H1 (cell line): ENCODE results near the gene YTHDC2. TPM values are rescaled to one million over a fixed set of nuclear protein-coding genes. Genes with fewer than 3 reads are reported as not detected.

ENCODE experiments used
- CTCF ChIA-PET: fragments of 300-600 bp; sonication (Branson Sonifier 250); formaldehyde crosslinking; loops from one replicate; lab custom pipeline; 2021; ENCODE audit not compliant: partially characterized antibody; lab: Charles Lee
- POLR2A ChIA-PET: fragments of 300-600 bp; sonication (Branson Sonifier 250); formaldehyde crosslinking; loops from one replicate; lab custom pipeline; 2021; ENCODE audit warnings: inconsistent platforms; ENCODE audit not compliant: partially characterized antibody; lab: Charles Lee
- DNase-seq, 2 experiments: peaks; one replicate each; pipeline versions ENCODE4 v3.0.0 to v3.0.0-alpha.2; 2010 to 2022; ENCODE audit warnings: low spot score in 2 of 2, low read depth in 1 of 2, mixed read lengths in 1 of 2
- FAIRE-seq: peaks from 2 replicates; lab custom pipeline; 2011; peaks lifted over from hg19 to GRCh38; lab: Jason Lieb, UNC
- H2AFZ ChIP-seq: 2 replicates; pipeline ENCODE4 v1.8.1; 2012; ENCODE audit warnings: low read length, inconsistent platforms
- H2AK5ac ChIP-seq: 2 replicates; pipeline ENCODE4 v1.6.1; 2013; ENCODE audit warnings: low read depth, low read length
- H2BK120ac ChIP-seq: replicated peaks from 2 replicates; pipeline ENCODE3; 2013; ENCODE audit warnings: low read depth, low read length, inconsistent platforms
- H2BK12ac ChIP-seq: 2 replicates; pipeline ENCODE4 v1.6.1; 2013; ENCODE audit warnings: low read depth, low read length
- H2BK15ac ChIP-seq: 2 replicates; pipeline ENCODE4 v1.6.1; 2013; ENCODE audit warnings: low read length
- H2BK20ac ChIP-seq: 2 replicates; pipeline ENCODE4 v1.6.1; 2013; ENCODE audit warnings: low read length
- H2BK5ac ChIP-seq: 2 replicates; pipeline ENCODE4 v1.6.1; 2013; ENCODE audit warnings: low read depth, low read length
- H3K14ac ChIP-seq: 2 replicates; pipeline ENCODE4 v1.6.1; 2013; ENCODE audit warnings: inconsistent platforms; ENCODE audit not compliant: insufficient read length
- H3K18ac ChIP-seq: 2 replicates; pipeline ENCODE4 v1.6.1; 2013; ENCODE audit warnings: low read length; ENCODE audit errors: extremely low read depth
- H3K23ac ChIP-seq: 2 replicates; pipeline ENCODE4 v1.6.1; 2013; ENCODE audit warnings: inconsistent platforms; ENCODE audit not compliant: insufficient read length
- H3K23me2 ChIP-seq: 2 replicates; pipeline ENCODE4 v1.6.1; 2013; ENCODE audit warnings: low read depth, low read length
- H3K27ac ChIP-seq: 2 replicates; pipeline ENCODE4 v1.6.1; 2011; ENCODE audit warnings: low read depth, low read length, inconsistent platforms
- H3K27me3 ChIP-seq, 4 experiments: replicated peaks in 1 of 4; 1 replicate in 1 of 4; 2 replicates in 3 of 4; pipeline versions ENCODE4 v1.6.1 to v1.8.1; 2011 to 2013; ENCODE audit warnings: low read length in 3 of 4, mild to moderate bottlenecking in 3 of 4, inconsistent platforms in 2 of 4, mixed read lengths in 2 of 4, moderate library complexity in 1 of 4; ENCODE audit not compliant: control insufficient read depth in 3 of 4, insufficient read depth in 3 of 4; ENCODE audit errors: extremely low read depth in 1 of 4
- H3K36me3 ChIP-seq, 4 experiments: 2 replicates each; pipeline versions ENCODE4 v1.6.1 to v1.8.1; 2011 to 2013; ENCODE audit warnings: mild to moderate bottlenecking in 4 of 4, low read length in 3 of 4, moderate library complexity in 2 of 4, control low read depth in 1 of 4, inconsistent platforms in 1 of 4; ENCODE audit not compliant: insufficient read depth in 4 of 4, control insufficient read depth in 2 of 4
- H3K4ac ChIP-seq: replicated peaks from 2 replicates; pipeline ENCODE3; 2013; ENCODE audit warnings: low read length, low read depth, mixed read lengths, inconsistent platforms; ENCODE audit not compliant: insufficient read length
- H3K4me1 ChIP-seq, 4 experiments: replicated peaks in 1 of 4; 1 replicate in 1 of 4; 2 replicates in 3 of 4; pipeline versions ENCODE4 v1.6.1 to v1.8.1; 2011 to 2013; ENCODE audit warnings: low read length in 3 of 4, inconsistent platforms in 2 of 4, mixed read lengths in 1 of 4; ENCODE audit not compliant: insufficient read depth in 4 of 4, control insufficient read depth in 3 of 4
- H3K4me2 ChIP-seq, 2 experiments: 2 replicates each; pipeline versions ENCODE4 v1.6.1 to v1.8.1; 2011 to 2013; ENCODE audit warnings: low read depth in 2 of 2, low read length in 2 of 2, control low read depth in 1 of 2, inconsistent platforms in 1 of 2, mild to moderate bottlenecking in 1 of 2; ENCODE audit not compliant: insufficient read depth in 1 of 2
- H3K4me3 ChIP-seq, 4 experiments: fragments of 200-600, 300-600 bp in 1 of 4; sonication (generic), shearing (Covaris generic), sonication (Bioruptor Twin) in 1 of 4; 2 replicates each; pipeline versions ENCODE4 v1.5.1 to v1.8.1; 2011 to 2016; ENCODE audit warnings: low read length in 4 of 4, low read depth in 3 of 4, control low read depth in 2 of 4, inconsistent platforms in 2 of 4, mild to moderate bottlenecking in 2 of 4, mixed read lengths in 1 of 4, moderate library complexity in 1 of 4; ENCODE audit not compliant: insufficient read depth in 2 of 4; ENCODE audit errors: extremely low read depth in 1 of 4
- H3K56ac ChIP-seq: replicated peaks from 2 replicates; pipeline ENCODE3; 2013; ENCODE audit warnings: low read depth, mild to moderate bottlenecking, mixed read lengths, low read length, inconsistent platforms; ENCODE audit not compliant: insufficient read length
- H3K79me1 ChIP-seq: 2 replicates; pipeline ENCODE4 v1.6.1; 2013; ENCODE audit warnings: low read depth, low read length, control low read depth
- H3K79me2 ChIP-seq, 2 experiments: 2 replicates each; pipeline versions ENCODE4 v1.6.1 to v1.8.1; 2012 to 2013; ENCODE audit warnings: low read length in 2 of 2, mild to moderate bottlenecking in 2 of 2, inconsistent platforms in 1 of 2; ENCODE audit not compliant: insufficient read depth in 2 of 2, control insufficient read depth in 1 of 2
- H3K9ac ChIP-seq, 4 experiments: replicated peaks in 1 of 4; 1 replicate in 1 of 4; 2 replicates in 3 of 4; pipeline versions ENCODE4 v1.6.1 to v1.8.1; 2011 to 2013; ENCODE audit warnings: low read depth in 3 of 4, low read length in 3 of 4, control low read depth in 2 of 4, mild to moderate bottlenecking in 2 of 4, moderate library complexity in 2 of 4, inconsistent platforms in 1 of 4; ENCODE audit errors: extremely low read depth in 1 of 4
- H3K9me3 ChIP-seq, 2 experiments: 2 replicates each; pipeline versions ENCODE4 v1.6.1 to v1.8.1; 2012 to 2013; ENCODE audit warnings: mild to moderate bottlenecking in 2 of 2, moderate library complexity in 2 of 2, control low read depth in 1 of 2, inconsistent platforms in 1 of 2, low read depth in 1 of 2, low read length in 1 of 2, mixed read lengths in 1 of 2; ENCODE audit not compliant: insufficient read depth in 2 of 2
- H4K20me1 ChIP-seq, 2 experiments: replicated peaks in 1 of 2; 2 replicates each; pipeline versions ENCODE3 to v1.8.1; 2011 to 2013; ENCODE audit warnings: inconsistent platforms in 2 of 2, low read length in 2 of 2, mild to moderate bottlenecking in 1 of 2; ENCODE audit not compliant: insufficient read depth in 2 of 2, control insufficient read depth in 1 of 2
- H4K5ac ChIP-seq: 2 replicates; pipeline ENCODE4 v1.6.1; 2013; ENCODE audit warnings: low read length, low read depth, mixed read lengths, inconsistent platforms; ENCODE audit not compliant: insufficient read length
- H4K8ac ChIP-seq: 2 replicates; pipeline ENCODE4 v1.8.0; 2013; ENCODE audit warnings: mild to moderate bottlenecking, moderate library complexity, low read length, inconsistent platforms; ENCODE audit not compliant: insufficient read depth; ENCODE audit errors: extremely low read depth
- H4K91ac ChIP-seq: replicated peaks from 2 replicates; pipeline ENCODE3; 2013; ENCODE audit warnings: low read length, mixed read lengths, inconsistent platforms; ENCODE audit not compliant: insufficient read length
- BACH1 ChIP-seq: IDR thresholded peaks from 2 replicates; pipeline ENCODE4 v1.6.1; 2012; ENCODE audit warnings: low read length, improper control_type of control experiment
- CEBPB ChIP-seq: IDR thresholded peaks from 2 replicates; pipeline ENCODE4 v1.6.1; 2012; ENCODE audit warnings: low read depth, low read length
- EP300 ChIP-seq, 2 experiments: IDR thresholded peaks; 1 replicate in 1 of 2; 2 replicates in 1 of 2; pipeline ENCODE4 v1.6.1; 2011 to 2012; ENCODE audit warnings: low read depth in 2 of 2, low read length in 2 of 2, mild to moderate bottlenecking in 2 of 2, borderline replicate concordance in 1 of 2, inconsistent platforms in 1 of 2, moderate library complexity in 1 of 2
- JUN ChIP-seq: IDR thresholded peaks from 2 replicates; pipeline ENCODE4 v1.6.1; 2011; ENCODE audit warnings: low read depth, mild to moderate bottlenecking, improper control_type of control experiment, low read length
- MAFK ChIP-seq: IDR thresholded peaks from 2 replicates; pipeline ENCODE4 v1.6.1; 2012; ENCODE audit warnings: low read depth, mild to moderate bottlenecking, improper control_type of control experiment, low read length
- PHF8 ChIP-seq: fragments of 200-600 bp; sonication (generic); conservative IDR thresholded peaks from 2 replicates; pipeline ENCODE4 v1.7.1; 2012; ENCODE audit warnings: low read depth, mild to moderate bottlenecking, inconsistent platforms, low read length, moderate library complexity
- RFX5 ChIP-seq: IDR thresholded peaks from 2 replicates; pipeline ENCODE4 v1.6.1; 2011; ENCODE audit warnings: low read depth, low read length, improper control_type of control experiment, borderline replicate concordance
- SAP30 ChIP-seq: fragments of 300-600 bp; sonication (generic); IDR thresholded peaks from 2 replicates; pipeline ENCODE4 v1.7.1; 2012; ENCODE audit warnings: low read length, moderate library complexity, mild to moderate bottlenecking, inconsistent platforms; ENCODE audit not compliant: insufficient read depth, insufficient replicate concordance
- SUZ12 ChIP-seq: fragments of 200-600 bp; sonication (generic); IDR thresholded peaks from 2 replicates; pipeline ENCODE4 v1.6.1; 2012; ENCODE audit warnings: mild to moderate bottlenecking, inconsistent platforms, low read length, moderate library complexity, mixed read lengths
- TBP ChIP-seq: IDR thresholded peaks from 2 replicates; pipeline ENCODE4 v1.6.1; 2011; ENCODE audit warnings: low read depth, low read length, improper control_type of control experiment
- WGBS, 2 experiments: shearing (Covaris generic) in 1 of 2; methylation state at CpG; one replicate each; pipeline versions ENCODE4 v1.1.6 to v1.1.7; 2013 to 2015; ENCODE audit warnings: low lambda C conversion rate in 2 of 2, mixed read lengths in 2 of 2, inconsistent platforms in 1 of 2, low coverage in 1 of 2, missing lambda C conversion rate in 1 of 2; ENCODE audit not compliant: insufficient replicate concordance in 2 of 2, insufficient coverage in 1 of 2, insufficient read length in 1 of 2; ENCODE audit errors: extremely low coverage in 1 of 2, missing lambda C conversion rate in 1 of 2; 5-methylcytosine and 5-hydroxymethylcytosine counted together
- polyA plus RNA-seq, 7 experiments: library from polyadenylated mRNA; depleted of rRNA in 3 of 7; stranded (reverse) in 5 of 7; unstranded in 2 of 7; fragments of >200 nt in 5 of 7; fragments of 200-250 nt in 2 of 7; gene quantifications; 1 replicate in 5 of 7; 2 replicates in 1 of 7; 4 replicates in 1 of 7; pipeline versions ENCODE4 v1.2.1 to v1.2.3, GENCODE V29; 2011 to 2013; ENCODE audit warnings: missing spikeins in 2 of 7, mixed read lengths in 2 of 7
- total RNA-seq: library from RNA; stranded (reverse); fragmentation: NEBNext Ultra II Directional; extraction: Animal tissue kit (Norgen Biotek cat#: 25700); gene quantifications from 2 replicates; pipeline ENCODE4 v1.2.1, GENCODE V29; 2021
- TF ChIP-seq, protein P1 (sequence below): IDR thresholded peaks from 2 replicates; pipeline ENCODE4 v1.6.1; 2011; ENCODE audit warnings: low read length, improper control_type of control experiment
- TF ChIP-seq, protein P2 (sequence below): IDR thresholded peaks from 2 replicates; pipeline ENCODE4 v1.6.1; 2012; ENCODE audit warnings: inconsistent platforms

YTHDC2 gene
- total and polyA plus RNA-seq, 2 of the 8 experiments (the other 6 are each of a cell fraction or from before 2014, with no cell fraction given), result 4.3 to 20.1 TPM

- H3K4ac ChIP-seq, result no peak overlapping the region
- H4K91ac ChIP-seq, result no peak overlapping the region
- H2BK20ac ChIP-seq, result no peak overlapping the region
- H2AFZ ChIP-seq, result no peak overlapping the region
- H4K8ac ChIP-seq, result no peak overlapping the region
- H3K14ac ChIP-seq, result no peak overlapping the region
- FAIRE-seq (no peak), DNase-seq (no peak)
- H3K27ac ChIP-seq, result no peak overlapping the region
- H3K56ac ChIP-seq, result no peak overlapping the region
- H2BK12ac ChIP-seq, result no peak overlapping the region
- H3K79me2 ChIP-seq, result peaks cover 0 to 16% of the 10 kb centered on the region in 2 experiments; a peak in 2 of 4 replicates
- ChIA-PET POLR2A (no interaction called here), CTCF (no interaction called here)
- H2BK5ac ChIP-seq, result no peak overlapping the region
- H3K9ac ChIP-seq, result no peak overlapping the region
- 0 out of 4 replicates have a peak, but pooled peaks cover 0 to 4% of the 10 kb centered on the region in 2 experiments for H3K9me3 ChIP-seq
- no peaks in the 10 kb centered on the region for H3K79me1 ChIP-seq
- peaks cover under 1% of the 10 kb centered on the region for H3K23me2 ChIP-seq
- H3K23ac ChIP-seq, result no peak overlapping the region
- 79% methylated on average over 2 of the region's 2 CpGs; no CpG with 5 or more reads in 1 of the 2 experiments for WGBS, 2 experiments
- no peak overlapping the region for H4K5ac ChIP-seq
- no peak overlapping the region for H2BK15ac ChIP-seq
- no peak overlapping the region for H3K4me3 ChIP-seq
- no peak overlapping the region for H2AK5ac ChIP-seq
- peaks cover 0 to 1% (median under 1%) of the 10 kb centered on the region in 4 experiments; a peak in 3 of 7 replicates for H3K4me1 ChIP-seq
- no peak overlapping the region for H3K18ac ChIP-seq
- H3K36me3 ChIP-seq, result peaks cover 0 to 18% (median 0%) of the 10 kb centered on the region in 4 experiments; a peak in 2 of 8 replicates
- H3K27me3 ChIP-seq, result no peaks in the 10 kb centered on the region
- no peak overlapping the region for H3K4me2 ChIP-seq
- H2BK120ac ChIP-seq, result no peak overlapping the region
- H4K20me1 ChIP-seq, result peaks cover 0 to under 1% of the 10 kb centered on the region in 2 experiments
- TF ChIP-seq SAP30 (no peak), CEBPB (no peak), TBP (no peak), EP300 (IDR thresholded peaks at IDR 0.05; ENCODE audit: borderline replicate concordance in 1 of 2, low read depth in 2 of 2, low read length in 2 of 2) (no peak), JUN (no peak), MAFK (no peak), PHF8 (no peak), RFX5 (no peak), BACH1 (no peak), SUZ12 (no peak)
- TF ChIP-seq, protein P1, sequence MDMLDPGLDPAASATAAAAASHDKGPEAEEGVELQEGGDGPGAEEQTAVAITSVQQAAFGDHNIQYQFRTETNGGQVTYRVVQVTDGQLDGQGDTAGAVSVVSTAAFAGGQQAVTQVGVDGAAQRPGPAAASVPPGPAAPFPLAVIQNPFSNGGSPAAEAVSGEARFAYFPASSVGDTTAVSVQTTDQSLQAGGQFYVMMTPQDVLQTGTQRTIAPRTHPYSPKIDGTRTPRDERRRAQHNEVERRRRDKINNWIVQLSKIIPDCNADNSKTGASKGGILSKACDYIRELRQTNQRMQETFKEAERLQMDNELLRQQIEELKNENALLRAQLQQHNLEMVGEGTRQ, result no peak
- TF ChIP-seq, protein P2, sequence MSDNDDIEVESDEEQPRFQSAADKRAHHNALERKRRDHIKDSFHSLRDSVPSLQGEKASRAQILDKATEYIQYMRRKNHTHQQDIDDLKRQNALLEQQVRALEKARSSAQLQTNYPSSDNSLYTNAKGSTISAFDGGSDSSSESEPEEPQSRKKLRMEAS, result no peak
Observed at GRCh38 chr5:113519412-113519811, 5.9 kb downstream of the YTHDC2 start.
